ENCODE measurements around the gene NEURL1. TPM values are rescaled to one million over a fixed set of nuclear protein-coding genes. Genes with fewer than 3 reads are reported as not detected.

NEURL1 gene
- total RNA-seq, 1 donor from 2014 or later: 0.05 TPM

DNA sequence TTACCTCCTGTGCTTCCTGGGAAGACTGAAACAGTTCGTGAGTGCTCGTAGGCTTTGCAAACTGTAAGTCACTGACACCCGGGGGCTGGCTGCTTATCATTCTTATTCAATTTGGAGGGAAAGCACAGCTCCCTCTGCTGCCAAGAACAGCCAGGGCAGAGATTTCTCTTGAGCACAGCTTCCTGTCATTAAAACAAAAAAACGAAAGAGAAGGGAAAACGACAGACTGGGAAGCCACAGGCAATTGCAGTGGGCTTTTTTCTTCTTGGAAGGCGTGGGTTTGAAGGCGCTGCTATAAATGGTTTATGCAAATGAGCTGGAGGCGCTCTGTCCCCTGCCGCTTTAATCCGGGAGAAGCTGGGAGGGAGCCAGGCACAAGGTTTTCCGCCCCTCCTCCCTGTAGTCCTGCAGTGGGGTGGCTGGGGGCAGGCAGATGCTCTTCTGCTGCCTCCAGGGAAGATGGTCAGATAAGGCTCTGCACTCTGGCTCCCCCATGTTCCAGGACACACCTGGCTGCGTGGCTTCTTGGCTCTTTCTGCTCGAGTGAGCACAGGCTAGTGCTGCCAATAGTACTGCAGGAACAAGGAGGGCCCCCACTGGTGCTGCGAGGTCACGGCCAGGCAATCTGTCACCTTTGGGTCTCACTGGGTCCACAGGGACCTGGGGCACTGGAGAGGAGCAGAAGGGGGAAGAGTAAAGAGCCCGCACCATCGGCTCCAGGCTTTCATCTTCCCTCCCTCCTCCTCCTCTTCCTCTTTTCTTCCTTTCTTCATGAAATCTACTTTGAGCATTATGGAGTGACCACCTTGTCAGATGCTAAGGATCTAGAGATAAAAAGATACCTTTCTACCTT is 49.5 kb downstream of the NEURL1 start:
- TF ChIP-seq, protein P1, sequence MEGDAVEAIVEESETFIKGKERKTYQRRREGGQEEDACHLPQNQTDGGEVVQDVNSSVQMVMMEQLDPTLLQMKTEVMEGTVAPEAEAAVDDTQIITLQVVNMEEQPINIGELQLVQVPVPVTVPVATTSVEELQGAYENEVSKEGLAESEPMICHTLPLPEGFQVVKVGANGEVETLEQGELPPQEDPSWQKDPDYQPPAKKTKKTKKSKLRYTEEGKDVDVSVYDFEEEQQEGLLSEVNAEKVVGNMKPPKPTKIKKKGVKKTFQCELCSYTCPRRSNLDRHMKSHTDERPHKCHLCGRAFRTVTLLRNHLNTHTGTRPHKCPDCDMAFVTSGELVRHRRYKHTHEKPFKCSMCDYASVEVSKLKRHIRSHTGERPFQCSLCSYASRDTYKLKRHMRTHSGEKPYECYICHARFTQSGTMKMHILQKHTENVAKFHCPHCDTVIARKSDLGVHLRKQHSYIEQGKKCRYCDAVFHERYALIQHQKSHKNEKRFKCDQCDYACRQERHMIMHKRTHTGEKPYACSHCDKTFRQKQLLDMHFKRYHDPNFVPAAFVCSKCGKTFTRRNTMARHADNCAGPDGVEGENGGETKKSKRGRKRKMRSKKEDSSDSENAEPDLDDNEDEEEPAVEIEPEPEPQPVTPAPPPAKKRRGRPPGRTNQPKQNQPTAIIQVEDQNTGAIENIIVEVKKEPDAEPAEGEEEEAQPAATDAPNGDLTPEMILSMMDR (IDR thresholded peaks at IDR 0.05): peak; percentile 82
- H3K27me3 Mint-ChIP-seq (ENCODE audit: low read depth): peaks cover 32% of the 10 kb centered on the region
- DNase-seq (ENCODE audit: low spot score): no peak
- H3K4me1 Mint-ChIP-seq (ENCODE audit: low read depth): peaks cover 6% of the 10 kb centered on the region
- H3K4me3 Mint-ChIP-seq (ENCODE audit: unreplicated experiment): peak overlapping the region; percentile 52
- no peaks in the 10 kb centered on the region for H3K9me3 Mint-ChIP-seq (ENCODE audit: low read depth)
- H3K36me3 Mint-ChIP-seq (ENCODE audit: low read depth): peaks cover 2% of the 10 kb centered on the region
- no peak overlapping the region for H3K27ac Mint-ChIP-seq (ENCODE audit: unreplicated experiment)

DNA sequence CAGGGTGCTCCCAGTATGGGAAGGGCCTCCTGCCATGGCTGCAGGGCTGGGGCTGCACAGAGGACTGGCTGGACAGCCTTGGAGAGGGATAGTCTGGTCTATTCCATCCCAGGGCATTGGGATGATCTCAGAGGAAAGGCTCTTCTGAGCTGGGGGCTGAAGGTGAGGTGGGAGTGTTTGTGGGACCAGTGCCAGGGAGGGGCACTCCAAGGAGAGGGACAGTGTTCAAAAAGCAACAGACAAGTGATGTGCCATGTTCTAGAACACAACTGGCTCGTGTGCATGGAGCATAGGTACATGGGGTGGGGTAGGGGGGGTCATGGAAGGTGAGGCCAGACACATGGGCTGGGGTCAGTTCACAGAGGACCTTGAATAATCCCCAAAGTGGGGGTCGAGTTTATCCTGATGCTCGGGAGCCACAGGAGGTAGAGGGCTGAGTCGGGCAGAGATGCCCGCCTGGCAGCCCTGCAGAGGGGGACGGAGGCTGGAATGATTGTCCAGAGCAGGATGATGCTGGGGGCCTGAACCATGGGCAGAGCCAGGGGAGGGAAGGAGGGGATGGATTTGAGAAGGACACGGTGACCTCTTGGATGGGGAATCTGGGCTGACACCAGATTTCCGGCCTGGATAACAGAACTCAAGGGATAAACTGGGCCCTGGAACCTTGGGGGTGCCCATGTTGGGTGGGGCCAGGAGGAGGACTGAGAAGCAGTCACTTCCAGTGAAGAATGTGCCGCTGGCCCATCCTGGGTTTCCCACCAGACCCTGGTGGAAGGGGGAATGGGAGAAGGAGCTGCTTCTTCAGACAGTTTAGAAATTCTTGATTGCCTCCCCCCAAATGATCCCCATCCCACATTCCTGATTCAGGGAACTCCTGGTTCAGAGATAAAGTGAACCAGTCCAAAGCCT is 50.4 kb downstream of the NEURL1 start:
- no peak overlapping the region for H3K4me3 Mint-ChIP-seq (ENCODE audit: unreplicated experiment)
- peaks cover 6% of the 10 kb centered on the region for H3K4me1 Mint-ChIP-seq (ENCODE audit: low read depth)
- peaks cover 35% of the 10 kb centered on the region for H3K27me3 Mint-ChIP-seq (ENCODE audit: low read depth)
- H3K9me3 Mint-ChIP-seq (ENCODE audit: low read depth): no peaks in the 10 kb centered on the region
- DNase-seq (ENCODE audit: low spot score): no peak
- H3K27ac Mint-ChIP-seq (ENCODE audit: unreplicated experiment): no peak overlapping the region
- peaks cover 2% of the 10 kb centered on the region for H3K36me3 Mint-ChIP-seq (ENCODE audit: low read depth)
- TF ChIP-seq, protein P1 (IDR thresholded peaks at IDR 0.05): no peak

DNA sequence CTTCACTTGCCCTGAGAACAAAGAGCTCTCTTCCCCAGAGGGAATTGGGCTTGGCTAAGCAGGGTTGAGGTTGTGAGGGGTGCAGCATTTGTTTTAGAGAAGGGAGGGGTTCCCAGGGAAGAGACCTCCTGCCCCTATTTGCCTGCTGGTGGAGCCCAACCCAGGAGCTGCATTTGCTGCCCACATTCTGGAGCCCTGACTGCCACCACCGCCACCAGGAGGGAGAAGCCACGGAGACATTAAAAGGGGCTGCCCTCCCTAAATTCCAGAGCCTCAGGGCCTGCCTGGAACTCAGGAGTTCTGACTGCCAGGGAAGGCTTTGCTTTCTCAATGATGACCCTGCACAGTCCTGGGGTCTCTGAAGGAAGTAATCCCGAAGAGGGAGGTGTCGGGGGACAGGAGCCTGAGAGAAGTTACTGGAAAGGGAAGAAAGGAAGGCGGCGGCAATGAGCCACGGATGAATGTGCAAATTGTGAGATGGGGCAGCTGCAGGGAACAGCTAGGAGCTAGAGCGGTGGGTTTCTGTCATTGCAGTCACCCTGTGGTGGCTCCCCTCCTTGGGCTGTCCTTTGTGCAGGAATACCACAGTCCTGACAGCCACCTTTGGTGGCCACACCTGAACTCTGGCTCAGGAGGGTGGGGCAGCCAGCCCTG is 51.3 kb downstream of the NEURL1 start:
- DNase-seq (ENCODE audit: low spot score): no peak
- peaks cover 34% of the 10 kb centered on the region for H3K27me3 Mint-ChIP-seq (ENCODE audit: low read depth)
- H3K27ac Mint-ChIP-seq (ENCODE audit: unreplicated experiment): no peak overlapping the region
- no peaks in the 10 kb centered on the region for H3K9me3 Mint-ChIP-seq (ENCODE audit: low read depth)
- peaks cover 6% of the 10 kb centered on the region for H3K4me1 Mint-ChIP-seq (ENCODE audit: low read depth)
- H3K36me3 Mint-ChIP-seq (ENCODE audit: low read depth): peaks cover 2% of the 10 kb centered on the region
- no peak overlapping the region for H3K4me3 Mint-ChIP-seq (ENCODE audit: unreplicated experiment)
- TF ChIP-seq, protein P1 (IDR thresholded peaks at IDR 0.05): no peak

DNA sequence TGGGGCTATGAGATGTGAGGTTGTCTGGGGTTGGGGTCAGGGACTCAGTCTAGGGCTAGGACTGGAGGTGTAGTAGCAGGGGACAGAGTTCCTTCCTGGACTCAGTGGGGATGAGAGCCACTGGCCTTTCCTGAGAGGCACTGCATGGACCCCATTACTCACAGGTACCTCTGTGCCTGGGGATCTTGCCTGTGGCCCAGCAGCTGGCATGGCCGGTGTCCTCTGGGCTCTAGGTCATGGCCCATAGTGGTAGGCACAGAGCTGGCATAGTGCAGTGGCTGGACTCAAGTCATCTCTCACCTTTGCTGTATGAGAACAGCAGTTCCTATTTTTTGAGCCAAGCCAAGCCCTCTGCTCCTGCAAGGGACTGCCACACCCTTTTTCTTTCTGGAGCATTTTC is 51.9 kb downstream of the NEURL1 start:
- DNase-seq (ENCODE audit: low spot score): no peak
- H3K4me3 Mint-ChIP-seq (ENCODE audit: unreplicated experiment): no peak overlapping the region
- H3K4me1 Mint-ChIP-seq (ENCODE audit: low read depth): peaks cover 6% of the 10 kb centered on the region
- no peaks in the 10 kb centered on the region for H3K9me3 Mint-ChIP-seq (ENCODE audit: low read depth)
- H3K27me3 Mint-ChIP-seq (ENCODE audit: low read depth): peaks cover 37% of the 10 kb centered on the region
- H3K36me3 Mint-ChIP-seq (ENCODE audit: low read depth): peaks cover 2% of the 10 kb centered on the region
- TF ChIP-seq, protein P1 (IDR thresholded peaks at IDR 0.05): no peak
- H3K27ac Mint-ChIP-seq (ENCODE audit: unreplicated experiment): no peak overlapping the region

Data from chondrocyte (in vitro differentiated cells).